ENCODE measurements around the gene MTCL1. TPM values are rescaled to one million over a fixed set of nuclear protein-coding genes. Genes with fewer than 3 reads are reported as not detected.
A peak's percentile ranks its signal among the peaks of the same experiment; 100 is the strongest.

MTCL1 gene
- total and polyA plus RNA-seq, 7 experiments from 2014 or later: 0.17 to 0.81 (median 0.61) TPM; not detected in 4

GRCh38 chr18:8793445-8794155 is 88.2 kb downstream of the MTCL1 start:
- Histone ChIP-seq H3K27ac (ENCODE audit: low read depth, low read length) (no peak overlapping the region), H3K36me3 (ENCODE audit: control insufficient read depth in 2 of 3, insufficient read depth in 3 of 3, low read length in 3 of 3) (no peaks in the 10 kb centered on the region), H3K27me3 (ENCODE audit: control insufficient read depth in 2 of 2, insufficient read depth in 2 of 2, low read length in 2 of 2) (no peaks in the 10 kb centered on the region), H3K4me1 (ENCODE audit: control insufficient read depth in 2 of 2, insufficient read depth in 2 of 2, low read length in 2 of 2) (no peaks in the 10 kb centered on the region), H3K4me3 (ENCODE audit: low read length) (no peak overlapping the region), H3K9me3 (ENCODE audit: control insufficient read depth in 2 of 3, low read length in 3 of 3) (no peaks in the 10 kb centered on the region)
- no peak overlapping the region for H3K4me3 Mint-ChIP-seq
- ATAC-seq: no peak
- H3K27me3 Mint-ChIP-seq: peaks cover 0 to 18% (median 3%) of the 10 kb centered on the region in 5 donors
- H3K9me3 Mint-ChIP-seq: no peaks in the 10 kb centered on the region
- peaks cover 0 to 12% (median 9%) of the 10 kb centered on the region in 7 donors for H3K4me1 Mint-ChIP-seq
- no peaks in the 10 kb centered on the region for H3K36me3 Mint-ChIP-seq
- DNase-seq: no peak
- intact Hi-C loops (cut with micrococcal nuclease): no loop called here
- POLR2A ChIA-PET: no interaction called here
- H3K27ac Mint-ChIP-seq: no peak overlapping the region
- CTCF ChIA-PET: no interaction called here

- H3K27ac Mint-ChIP-seq: no peak overlapping the region
- DNase-seq: no peak
- ATAC-seq: no peak
- POLR2A ChIA-PET: no interaction called here
- H3K36me3 Mint-ChIP-seq: no peaks in the 10 kb centered on the region
- Histone ChIP-seq H3K4me3 (ENCODE audit: low read length) (no peak overlapping the region), H3K9me3 (ENCODE audit: control insufficient read depth in 2 of 3, low read length in 3 of 3) (no peaks in the 10 kb centered on the region), H3K27me3 (ENCODE audit: control insufficient read depth in 2 of 2, insufficient read depth in 2 of 2, low read length in 2 of 2) (no peaks in the 10 kb centered on the region), H3K27ac (ENCODE audit: low read depth, low read length) (no peak overlapping the region), H3K4me1 (ENCODE audit: control insufficient read depth in 2 of 2, insufficient read depth in 2 of 2, low read length in 2 of 2) (no peaks in the 10 kb centered on the region), H3K36me3 (ENCODE audit: control insufficient read depth in 2 of 3, insufficient read depth in 3 of 3, low read length in 3 of 3) (no peaks in the 10 kb centered on the region)
- H3K27me3 Mint-ChIP-seq: peaks cover 0 to 16% (median 2%) of the 10 kb centered on the region in 5 donors
- CTCF ChIA-PET: no interaction called here
- intact Hi-C loops (cut with micrococcal nuclease): no loop called here
- H3K9me3 Mint-ChIP-seq: no peaks in the 10 kb centered on the region
- H3K4me1 Mint-ChIP-seq: peaks cover 0 to 12% (median 9%) of the 10 kb centered on the region in 7 donors
- no peak overlapping the region for H3K4me3 Mint-ChIP-seq
Measured at GRCh38 chr18:8794156-8794933, 89.0 kb downstream of the MTCL1 start.

GRCh38 chr18:8794934-8795280 is 89.6 kb downstream of the MTCL1 start:
- peaks cover 0 to 12% (median 0%) of the 10 kb centered on the region in 5 donors for H3K27me3 Mint-ChIP-seq
- H3K9me3 Mint-ChIP-seq: no peaks in the 10 kb centered on the region
- H3K4me3 Mint-ChIP-seq: no peak overlapping the region
- DNase-seq: no peak
- H3K36me3 Mint-ChIP-seq: no peaks in the 10 kb centered on the region
- H3K4me1 Mint-ChIP-seq: peaks cover 0 to 12% (median 9%) of the 10 kb centered on the region in 7 donors
- Histone ChIP-seq H3K36me3 (ENCODE audit: control insufficient read depth in 2 of 3, insufficient read depth in 3 of 3, low read length in 3 of 3) (no peaks in the 10 kb centered on the region), H3K4me3 (ENCODE audit: low read length) (no peak overlapping the region), H3K9me3 (ENCODE audit: control insufficient read depth in 2 of 3, low read length in 3 of 3) (no peaks in the 10 kb centered on the region), H3K27me3 (ENCODE audit: control insufficient read depth in 2 of 2, insufficient read depth in 2 of 2, low read length in 2 of 2) (no peaks in the 10 kb centered on the region), H3K4me1 (ENCODE audit: control insufficient read depth in 2 of 2, insufficient read depth in 2 of 2, low read length in 2 of 2) (no peaks in the 10 kb centered on the region), H3K27ac (ENCODE audit: low read depth, low read length) (no peak overlapping the region)
- CTCF ChIA-PET: no interaction called here
- H3K27ac Mint-ChIP-seq: no peak overlapping the region
- no peak for ATAC-seq
- POLR2A ChIA-PET: no interaction called here
- intact Hi-C loops (cut with micrococcal nuclease): no loop called here

GRCh38 chr18:8795586-8796325 is 90.4 kb downstream of the MTCL1 start:
- Mint-ChIP-seq H3K9me3 (no peaks in the 10 kb centered on the region), H3K36me3 (no peaks in the 10 kb centered on the region), H3K4me3 (no peak overlapping the region), H3K27me3 (peaks cover 0 to 9% (median 0%) of the 10 kb centered on the region in 5 donors), H3K27ac (peak overlapping the region in 1 of 9 donors; percentile 38), H3K4me1 (peaks cover 0 to 12% (median 9%) of the 10 kb centered on the region in 7 donors)
- Histone ChIP-seq H3K4me1 (ENCODE audit: control insufficient read depth in 2 of 2, insufficient read depth in 2 of 2, low read length in 2 of 2) (no peaks in the 10 kb centered on the region), H3K36me3 (ENCODE audit: control insufficient read depth in 2 of 3, insufficient read depth in 3 of 3, low read length in 3 of 3) (no peaks in the 10 kb centered on the region), H3K4me3 (ENCODE audit: low read length) (no peak overlapping the region), H3K27me3 (ENCODE audit: control insufficient read depth in 2 of 2, insufficient read depth in 2 of 2, low read length in 2 of 2) (no peaks in the 10 kb centered on the region), H3K9me3 (ENCODE audit: control insufficient read depth in 2 of 3, low read length in 3 of 3) (no peaks in the 10 kb centered on the region), H3K27ac (ENCODE audit: low read depth, low read length) (no peak overlapping the region)
- ChIA-PET CTCF (no interaction called here), POLR2A (interaction anchor here (0.7 kb wide), 1 partner anchor 1004 kb away, joined by 3 read pairs; no protein-coding TSS in a partner anchor)
- peak in 1 of 9 donors; percentile 13 for DNase-seq
- intact Hi-C loops (cut with micrococcal nuclease): no loop called here
- no peak for ATAC-seq

- H3K4me3 Mint-ChIP-seq: no peak overlapping the region
- intact Hi-C loops (cut with micrococcal nuclease): no loop called here
- H3K4me1 Mint-ChIP-seq: peaks cover 0 to 12% (median 9%) of the 10 kb centered on the region in 7 donors
- H3K27ac Mint-ChIP-seq: peak overlapping the region in 1 of 9 donors; percentile 29
- no peak for ATAC-seq
- no peaks in the 10 kb centered on the region for H3K9me3 Mint-ChIP-seq
- Histone ChIP-seq H3K9me3 (ENCODE audit: control insufficient read depth in 2 of 3, low read length in 3 of 3) (no peaks in the 10 kb centered on the region), H3K36me3 (ENCODE audit: control insufficient read depth in 2 of 3, insufficient read depth in 3 of 3, low read length in 3 of 3) (no peaks in the 10 kb centered on the region), H3K4me3 (ENCODE audit: low read length) (no peak overlapping the region), H3K27me3 (ENCODE audit: control insufficient read depth in 2 of 2, insufficient read depth in 2 of 2, low read length in 2 of 2) (no peaks in the 10 kb centered on the region), H3K27ac (ENCODE audit: low read depth, low read length) (no peak overlapping the region), H3K4me1 (ENCODE audit: control insufficient read depth in 2 of 2, insufficient read depth in 2 of 2, low read length in 2 of 2) (no peaks in the 10 kb centered on the region)
- no peak for DNase-seq
- CTCF ChIA-PET: no interaction called here
- POLR2A ChIA-PET: no interaction called here
- H3K27me3 Mint-ChIP-seq: peaks cover 0 to 3% (median 0%) of the 10 kb centered on the region in 5 donors
- no peaks in the 10 kb centered on the region for H3K36me3 Mint-ChIP-seq
Measured at GRCh38 chr18:8797206-8797605, 91.8 kb downstream of the MTCL1 start.

- no peaks in the 10 kb centered on the region for H3K4me1 ChIP-seq (ENCODE audit: control insufficient read depth in 2 of 2, insufficient read depth in 2 of 2, low read length in 2 of 2)
- no peaks in the 10 kb centered on the region for H3K9me3 ChIP-seq (ENCODE audit: control insufficient read depth in 2 of 3, low read length in 3 of 3)
- no peaks in the 10 kb centered on the region for H3K27me3 ChIP-seq (ENCODE audit: control insufficient read depth in 2 of 2, insufficient read depth in 2 of 2, low read length in 2 of 2)
- Mint-ChIP-seq H3K36me3 (no peaks in the 10 kb centered on the region), H3K27ac (no peak overlapping the region), H3K27me3 (peaks cover 0 to 3% (median 0%) of the 10 kb centered on the region in 5 donors), H3K4me3 (no peak overlapping the region), H3K9me3 (no peaks in the 10 kb centered on the region), H3K4me1 (peaks cover 0 to 12% (median 9%) of the 10 kb centered on the region in 7 donors)
- no peak overlapping the region for H3K27ac ChIP-seq (ENCODE audit: low read depth, low read length)
- ATAC-seq (no peak), DNase-seq (no peak)
- ChIA-PET POLR2A (no interaction called here), CTCF (no interaction called here)
- no peaks in the 10 kb centered on the region for H3K36me3 ChIP-seq (ENCODE audit: control insufficient read depth in 2 of 3, insufficient read depth in 3 of 3, low read length in 3 of 3)
- intact Hi-C loops (cut with micrococcal nuclease): no loop called here
- no peak overlapping the region for H3K4me3 ChIP-seq (ENCODE audit: low read length)
Measured at GRCh38 chr18:8799001-8799400, 93.6 kb downstream of the MTCL1 start.

All from naive thymus-derived CD4-positive, alpha-beta T cell (primary cell).